ENCODE data around the gene ABCC6.
A peak's percentile ranks its signal among the peaks of the same experiment; 100 is the strongest.
"Not testable (repeated sequence)": the region's sequence is repeated elsewhere in the genome, so short reads cannot be mapped to it uniquely, and the experiment has no call there.

ABCC6 gene

GRCh38 chr16:16163109-16163508, 60.2 kb downstream of the ABCC6 start:
- Histone ChIP-seq H3K27ac (ENCODE audit: extremely low read depth, low read depth, low read length) (no peak overlapping the region), H3K4me3 (ENCODE audit: low read depth, low read length) (no peak overlapping the region), H3K4me1 (ENCODE audit: control insufficient read depth, insufficient read depth, low read length) (no peaks in the 10 kb centered on the region), H3K9me3 (ENCODE audit: control insufficient read depth, insufficient read depth, low read depth, low read length) (no peaks in the 10 kb centered on the region), H3K36me3 (ENCODE audit: control insufficient read depth in 2 of 2, insufficient read depth in 1 of 2, low read length in 2 of 2) (no peaks in the 10 kb centered on the region)
- POLR2A ChIA-PET = no interaction called here
- CTCF ChIA-PET = interaction anchor here (0.7 kb wide), 1 partner anchor 320 kb away, joined by 3 read pairs; no protein-coding TSS in a partner anchor
- TF ChIP-seq ZNF624 (tag by site-specific recombination; IDR thresholded peaks at IDR 0.05) (no peak), ZNF571 (tag by site-specific recombination; IDR thresholded peaks at IDR 0.05) (no peak), ZFP69B (tag by site-specific recombination; IDR thresholded peaks at IDR 0.05) (no peak), ZNF341 (tag by site-specific recombination; IDR thresholded peaks at IDR 0.05; ENCODE audit: low read depth) (no peak), ZSCAN18 (tag by site-specific recombination; IDR thresholded peaks at IDR 0.05) (no peak), ZNF768 (tag by site-specific recombination; IDR thresholded peaks at IDR 0.05) (0 out of 2 replicates have a peak, but pooled peaks have one; percentile 7)

GRCh38 chr16:16162591-16162990, 60.7 kb downstream of the ABCC6 start:
- Histone ChIP-seq H3K4me3 (ENCODE audit: low read depth, low read length) (no peak overlapping the region), H3K9me3 (ENCODE audit: control insufficient read depth, insufficient read depth, low read depth, low read length) (no peaks in the 10 kb centered on the region), H3K36me3 (ENCODE audit: control insufficient read depth in 2 of 2, insufficient read depth in 1 of 2, low read length in 2 of 2) (no peaks in the 10 kb centered on the region), H3K27ac (ENCODE audit: extremely low read depth, low read depth, low read length) (no peak overlapping the region), H3K4me1 (ENCODE audit: control insufficient read depth, insufficient read depth, low read length) (no peaks in the 10 kb centered on the region)
- ChIA-PET CTCF (interaction anchor here (0.6 to 1.1 kb wide), 3 partner anchors 24 to 405 kb away, joined by 3 read pairs; no protein-coding TSS in a partner anchor), POLR2A (no interaction called here)
- TF ChIP-seq KLF10 (tag by site-specific recombination; IDR thresholded peaks at IDR 0.05) (no peak), ZNF610 (tag by site-specific recombination; IDR thresholded peaks at IDR 0.05; ENCODE audit: borderline replicate concordance) (no peak), ZNF791 (tag by site-specific recombination; IDR thresholded peaks at IDR 0.05) (no peak), YY2 (tag by site-specific recombination; IDR thresholded peaks at IDR 0.05) (no peak), ZNF473 (tag by site-specific recombination; IDR thresholded peaks at IDR 0.05) (no peak), ZNF664 (tag by site-specific recombination; IDR thresholded peaks at IDR 0.05) (no peak), ZNF114 (tag by site-specific recombination; IDR thresholded peaks at IDR 0.05) (no peak), ZSCAN16 (tag by site-specific recombination; IDR thresholded peaks at IDR 0.05) (no peak), ZNF488 (tag by site-specific recombination; IDR thresholded peaks at IDR 0.05) (no peak), ZSCAN30 (tag by site-specific recombination; IDR thresholded peaks at IDR 0.05) (no peak), REST (tag by site-specific recombination; IDR thresholded peaks at IDR 0.05) (no peak), WT1 (tag by site-specific recombination; IDR thresholded peaks at IDR 0.05) (no peak), BCL6B (tag by site-specific recombination; IDR thresholded peaks at IDR 0.05) (no peak), ZNF24 (tag by site-specific recombination; IDR thresholded peaks at IDR 0.05) (no peak), ZNF624 (tag by site-specific recombination; IDR thresholded peaks at IDR 0.05) (no peak), ZNF776 (tag by site-specific recombination; IDR thresholded peaks at IDR 0.05; ENCODE audit: borderline replicate concordance) (no peak), ZNF26 (tag by site-specific recombination; IDR thresholded peaks at IDR 0.05) (no peak), ZNF48 (tag by site-specific recombination; IDR thresholded peaks at IDR 0.05) (no peak), ZBTB1 (tag by site-specific recombination; IDR thresholded peaks at IDR 0.05) (no peak), ZNF560 (tag by site-specific recombination; IDR thresholded peaks at IDR 0.05; ENCODE audit: borderline replicate concordance) (no peak)

- H3K4me1 ChIP-seq (ENCODE audit: control insufficient read depth, insufficient read depth, low read length); H3K36me3 ChIP-seq (ENCODE audit: control insufficient read depth in 2 of 2, insufficient read depth in 1 of 2, low read length in 2 of 2); H3K27ac ChIP-seq (ENCODE audit: extremely low read depth, low read depth, low read length); POLR2A ChIA-PET; H3K9me3 ChIP-seq (ENCODE audit: control insufficient read depth, insufficient read depth, low read depth, low read length); H3K4me3 ChIP-seq (ENCODE audit: low read depth, low read length): not testable (repeated sequence)
- CTCF ChIA-PET = interaction anchor here (0.6 to 1.1 kb wide), 2 partner anchors 25 to 405 kb away, joined by 3 read pairs; no protein-coding TSS in a partner anchor
Measured at GRCh38 chr16:16161840-16162239, 61.5 kb downstream of the ABCC6 start.
